Uterus (tissue), 2 donors: ENCODE measurements around the gene DNAJB13.
"Not testable (repeated sequence)": the region's sequence is repeated elsewhere in the genome, so short reads cannot be mapped to it uniquely, and the experiment has no call there.

ENCODE experiments used
- CTCF ChIP-seq, 4 experiments: fragments of 200-600 bp in 2 of 4; fragments of 450-650 bp in 2 of 4; sonication (generic) in 2 of 4; IDR thresholded peaks; one replicate each; pipeline ENCODE4 v1.5.1; 2016 to 2019; ENCODE audit warnings: antibody characterized with exemption in 4 of 4, mild to moderate bottlenecking in 2 of 4, moderate library complexity in 1 of 4
- POLR2A ChIP-seq, 2 donors: fragments of 450-650 bp; IDR thresholded peaks; one replicate each; pipeline ENCODE4 v1.6.1; 2016; ENCODE audit warnings: antibody characterized with exemption in 2 of 2, mild to moderate bottlenecking in 1 of 2, moderate library complexity in 1 of 2

GRCh38 chr11:73985661-73986060 is 34.8 kb downstream of the DNAJB13 start:
- not testable (repeated sequence) for TF ChIP-seq POLR2A, CTCF (IDR thresholded peaks at IDR 0.05)
